Measurements from ENCODE around the gene C22orf31. TPM values are rescaled to one million over a fixed set of nuclear protein-coding genes. Genes with fewer than 3 reads are reported as not detected.

C22orf31 gene
- total RNA-seq, 1 experiment from 2014 or later, result not detected

GRCh38 chr22:29072193-29072978 is 10.8 kb upstream of the C22orf31 start:
- no peak overlapping the region for H3K27ac ChIP-seq (ENCODE audit: low read depth, low read length)
- BruUV-seq (replicated peaks), result no TSS peak
- no peak overlapping the region for H3K9ac ChIP-seq (ENCODE audit: low read length)
- H3K36me3 ChIP-seq (ENCODE audit: control insufficient read depth in 1 of 2, insufficient read depth in 2 of 2, low read length in 2 of 2), result no peaks in the 10 kb centered on the region
- peak; percentile 24 for TF ChIP-seq POLR2A (IDR thresholded peaks at IDR 0.05; ENCODE audit: borderline replicate concordance, extremely low read depth, insufficient read depth, insufficient read length)
- no peak for TF ChIP-seq RAD21 (IDR thresholded peaks at IDR 0.05; ENCODE audit: low read depth)
- ATAC-seq, result peak; percentile 94
- no peaks in the 10 kb centered on the region for H3K79me2 ChIP-seq (ENCODE audit: insufficient read depth, low read length)
- peak; percentile 89 for DNase-seq (ENCODE audit: low read depth, low spot score)
- CTCF ChIA-PET, result interaction anchor here (1.7 kb wide), 1 partner anchor 32 kb away, joined by 9 read pairs; no protein-coding TSS in a partner anchor
- RAD21 ChIA-PET (ENCODE audit: low non-redundant PET in 1 of 2, low total read pairs in 2 of 2, uncharacterized antibody in 2 of 2, unreplicated experiment in 2 of 2), result no interaction called here
- peak overlapping the region; percentile 17 to 74; a peak in 1 of 4 replicates for H3K4me3 ChIP-seq (replicated peaks in 1 of 2; ENCODE audit: low read depth in 1 of 2, low read length in 2 of 2)
- H3K4me2 ChIP-seq (ENCODE audit: low read length), result peak overlapping the region; percentile 50
- H3K4me1 ChIP-seq (ENCODE audit: control insufficient read depth in 1 of 2, insufficient read depth in 2 of 2, low read length in 2 of 2), result peaks cover 13 to 33% of the 10 kb centered on the region in 2 experiments
- H4K20me1 ChIP-seq (ENCODE audit: insufficient read depth), result no peaks in the 10 kb centered on the region
- intact Hi-C loops (cut with micrococcal nuclease), result loop anchor here (10.0 kb wide), 1 partner anchor 1378 kb away; no protein-coding TSS in a partner anchor
- H3K9me2 ChIP-seq (ENCODE audit: insufficient read depth), result no peaks in the 10 kb centered on the region
- H2AFZ ChIP-seq (ENCODE audit: low read depth, low read length, poor library complexity, severe bottlenecking), result peak overlapping the region; percentile 59
- POLR2A ChIA-PET, result interaction anchor here (0.6 kb wide), 1 partner anchor 93 kb away, joined by 3 read pairs; no protein-coding TSS in a partner anchor
- no peaks in the 10 kb centered on the region for H3K27me3 ChIP-seq (ENCODE audit: insufficient read depth, low read length)
- no peaks in the 10 kb centered on the region for H3K9me3 ChIP-seq (ENCODE audit: control insufficient read depth in 1 of 2, insufficient read depth in 1 of 2, low read depth in 1 of 2, low read length in 2 of 2)

GRCh38 chr22:29071261-29072045 is 9.8 kb upstream of the C22orf31 start:
- H3K27me3 ChIP-seq (ENCODE audit: insufficient read depth, low read length), result no peaks in the 10 kb centered on the region
- H3K79me2 ChIP-seq (ENCODE audit: insufficient read depth, low read length), result no peaks in the 10 kb centered on the region
- no TSS peak for BruUV-seq (replicated peaks)
- no peaks in the 10 kb centered on the region for H3K36me3 ChIP-seq (ENCODE audit: control insufficient read depth in 1 of 2, insufficient read depth in 2 of 2, low read length in 2 of 2)
- DNase-seq (ENCODE audit: low read depth, low spot score) (no peak), ATAC-seq (peak; percentile 6; the same call in 1 of the 2 replicates)
- ChIA-PET CTCF (interaction anchor here (1.7 kb wide), 1 partner anchor 31 kb away, joined by 9 read pairs; no protein-coding TSS in a partner anchor), POLR2A (no interaction called here), RAD21 (ENCODE audit: low non-redundant PET in 1 of 2, low total read pairs in 2 of 2, uncharacterized antibody in 2 of 2, unreplicated experiment in 2 of 2) (no interaction called here)
- H3K4me1 ChIP-seq (ENCODE audit: control insufficient read depth in 1 of 2, insufficient read depth in 2 of 2, low read length in 2 of 2), result peaks cover 13 to 33% of the 10 kb centered on the region in 2 experiments
- peak overlapping the region; percentile 3 to 35 for H3K4me3 ChIP-seq (replicated peaks in 1 of 2; ENCODE audit: low read depth in 1 of 2, low read length in 2 of 2)
- H3K9me3 ChIP-seq (ENCODE audit: control insufficient read depth in 1 of 2, insufficient read depth in 1 of 2, low read depth in 1 of 2, low read length in 2 of 2), result no peaks in the 10 kb centered on the region
- peak overlapping the region; percentile 91 for H2AFZ ChIP-seq (ENCODE audit: low read depth, low read length, poor library complexity, severe bottlenecking)
- H3K27ac ChIP-seq (ENCODE audit: low read depth, low read length), result no peak overlapping the region
- intact Hi-C loops (cut with micrococcal nuclease), result loop anchor here (10.0 kb wide), 1 partner anchor 1377 kb away; no protein-coding TSS in a partner anchor
- no peaks in the 10 kb centered on the region for H3K9me2 ChIP-seq (ENCODE audit: insufficient read depth)
- H4K20me1 ChIP-seq (ENCODE audit: insufficient read depth), result no peaks in the 10 kb centered on the region
- TF ChIP-seq SP1 (IDR thresholded peaks at IDR 0.05; ENCODE audit: low read depth) (no peak), TCF7L2 (IDR thresholded peaks at IDR 0.05; ENCODE audit: borderline replicate concordance, extremely low read depth, insufficient read depth, insufficient read length) (peak; percentile 72)
- peak overlapping the region; percentile 50 for H3K4me2 ChIP-seq (ENCODE audit: low read length)
- peak overlapping the region; percentile 48 for H3K9ac ChIP-seq (ENCODE audit: low read length)

All from HCT116 (cell line).